HepG2 (cell line): ENCODE measurements around the gene BSG. TPM values are rescaled to one million over a fixed set of nuclear protein-coding genes. Genes with fewer than 3 reads are reported as not detected.

Experiments
- CBFB ChIP-seq: sonication (generic); formaldehyde crosslinking; IDR thresholded peaks from 2 replicates; pipeline ENCODE4 v1.4.0; 2020; ENCODE audit warnings: missing genetic modification reagents
- CENPX ChIP-seq: sonication (generic); formaldehyde crosslinking; IDR thresholded peaks from 2 replicates; pipeline ENCODE4 v1.9.0; 2021; ENCODE audit warnings: mild to moderate bottlenecking, missing genetic modification reagents, moderate library complexity
- FOXK2 ChIP-seq: fragments of 450-650 bp; IDR thresholded peaks from 2 replicates; pipeline ENCODE4 v1.6.1; 2016
- GTF2F1 ChIP-seq: fragments of 150-350 bp; IDR thresholded peaks from 2 replicates; pipeline ENCODE4 v1.6.1; 2014; ENCODE audit warnings: low read length
- HDAC2 ChIP-seq: sonication (generic); formaldehyde crosslinking; IDR thresholded peaks from 2 replicates; pipeline ENCODE4 v1.4.0; 2020; ENCODE audit warnings: missing genetic modification reagents
- KDM3A ChIP-seq: IDR thresholded peaks from 2 replicates; pipeline ENCODE4 v1.6.1; 2018; ENCODE audit warnings: low read depth, missing compliant biosample characterization
- MTA3 ChIP-seq: sonication (generic); formaldehyde crosslinking; IDR thresholded peaks from 2 replicates; pipeline ENCODE4 v1.4.0; 2020; ENCODE audit warnings: missing genetic modification reagents
- NR3C1 ChIP-seq: sonication (generic); formaldehyde crosslinking; IDR thresholded peaks from 2 replicates; pipeline ENCODE4 v1.4.0; 2020; ENCODE audit warnings: missing genetic modification reagents
- PAWR ChIP-seq: sonication (generic); formaldehyde crosslinking; IDR thresholded peaks from 2 replicates; pipeline ENCODE4 v1.4.0; 2020; ENCODE audit warnings: missing genetic modification reagents, mild to moderate bottlenecking, borderline replicate concordance
- PRPF4 ChIP-seq: fragments of 200-400 bp; formaldehyde crosslinking; IDR thresholded peaks from 2 replicates; pipeline ENCODE4 v1.6.1; 2016; ENCODE audit warnings: low read length, low read depth; ENCODE audit not compliant: poor library complexity, severe bottlenecking
- RNF2 ChIP-seq: fragments of 450-650 bp; conservative IDR thresholded peaks from 2 replicates; pipeline ENCODE4 v1.6.1; 2016; ENCODE audit warnings: low read depth
- SAP130 ChIP-seq: IDR thresholded peaks from 2 replicates; pipeline ENCODE4 v1.6.1; 2016; ENCODE audit warnings: low read depth
- SIX4 ChIP-seq: sonication (generic); formaldehyde crosslinking; IDR thresholded peaks from 2 replicates; pipeline ENCODE4 v1.4.0; 2020; ENCODE audit warnings: missing genetic modification reagents
- U2AF2 ChIP-seq: fragments of 200-400 bp; formaldehyde crosslinking; IDR thresholded peaks from 2 replicates; pipeline ENCODE4 v1.6.1; 2017; ENCODE audit warnings: low read depth, mild to moderate bottlenecking, low read length
- ZFP37 ChIP-seq: sonication (generic); formaldehyde crosslinking; IDR thresholded peaks from 2 replicates; pipeline ENCODE4 v1.4.0; 2020; ENCODE audit warnings: missing genetic modification reagents, borderline replicate concordance
- ZKSCAN1 ChIP-seq: fragments of 150-350 bp; IDR thresholded peaks from 2 replicates; pipeline ENCODE4 v1.6.1; 2014; ENCODE audit warnings: low read length
- ZNF530 ChIP-seq: sonication (generic); formaldehyde crosslinking; IDR thresholded peaks from 2 replicates; pipeline ENCODE4 v1.5.0; 2020; ENCODE audit warnings: low read depth, mild to moderate bottlenecking, missing genetic modification reagents
- ZNF549 ChIP-seq: sonication (generic); formaldehyde crosslinking; IDR thresholded peaks from 2 replicates; pipeline ENCODE4 v1.5.0; 2020; ENCODE audit warnings: missing genetic modification reagents
- ZNF720 ChIP-seq: sonication (generic); formaldehyde crosslinking; IDR thresholded peaks from 2 replicates; pipeline ENCODE4 v1.4.0; 2020; ENCODE audit warnings: missing genetic modification reagents
- ZNF878 ChIP-seq: sonication (generic); formaldehyde crosslinking; IDR thresholded peaks from 2 replicates; pipeline ENCODE4 v1.8.1; 2023; ENCODE audit warnings: mild to moderate bottlenecking, missing genetic modification reagents, moderate library complexity
- ZNF879 ChIP-seq: sonication (generic); formaldehyde crosslinking; IDR thresholded peaks from 2 replicates; pipeline ENCODE4 v1.8.1; 2023; ENCODE audit warnings: missing genetic modification reagents
- ZZZ3 ChIP-seq: sonication (generic); formaldehyde crosslinking; IDR thresholded peaks from 2 replicates; pipeline ENCODE4 v1.4.0; 2020; ENCODE audit warnings: missing genetic modification reagents, mild to moderate bottlenecking, borderline replicate concordance
- polyA plus RNA-seq, 8 experiments: library from polyadenylated mRNA; depleted of rRNA in 3 of 8; stranded (reverse) in 7 of 8; unstranded in 1 of 8; fragments of >200 nt; fragmentation: Illumina TruSeq in 4 of 8; extraction: Trizol in 4 of 8; gene quantifications; 2 replicates each; pipeline versions ENCODE4 v1.2.1 to v1.2.3, GENCODE V29; 2011 to 2016; ENCODE audit warnings: low read depth in 4 of 8, missing spikeins in 1 of 8, mixed read lengths in 1 of 8; ENCODE audit not compliant: insufficient read depth in 1 of 8
- total RNA-seq, 5 experiments: library from RNA; depleted of rRNA; stranded (reverse); fragments of >200 nt; fragmentation: Illumina TruSeq; extraction: Trizol; gene quantifications; 2 replicates each; pipeline ENCODE4 v1.2.3, GENCODE V29; 2016; ENCODE audit warnings: low read depth in 1 of 5
- TF ChIP-seq, protein P1 (sequence below): sonication (generic); formaldehyde crosslinking; IDR thresholded peaks from 2 replicates; pipeline ENCODE4 v1.5.0; 2020; ENCODE audit warnings: missing genetic modification reagents, mild to moderate bottlenecking, borderline replicate concordance
- TF ChIP-seq, protein P2 (sequence below): sonication (generic); formaldehyde crosslinking; IDR thresholded peaks from 2 replicates; pipeline ENCODE4 v1.4.0; 2020; ENCODE audit warnings: missing genetic modification reagents
- TF ChIP-seq, protein P3 (sequence below): sonication (generic); formaldehyde crosslinking; conservative IDR thresholded peaks from 2 replicates; pipeline ENCODE4 v1.4.0; 2020; ENCODE audit warnings: mild to moderate bottlenecking, missing genetic modification reagents, moderate library complexity
- TF ChIP-seq, protein P4 (sequence below): sonication (generic); formaldehyde crosslinking; IDR thresholded peaks from 2 replicates; pipeline ENCODE4 v1.9.0; 2021; ENCODE audit warnings: missing genetic modification reagents, mild to moderate bottlenecking, borderline replicate concordance

BSG gene
- total and polyA plus RNA-seq, 2 of the 13 experiments (the other 11 are each of a cell fraction or from before 2014, with no cell fraction given): 309 to 754 TPM

DNA sequence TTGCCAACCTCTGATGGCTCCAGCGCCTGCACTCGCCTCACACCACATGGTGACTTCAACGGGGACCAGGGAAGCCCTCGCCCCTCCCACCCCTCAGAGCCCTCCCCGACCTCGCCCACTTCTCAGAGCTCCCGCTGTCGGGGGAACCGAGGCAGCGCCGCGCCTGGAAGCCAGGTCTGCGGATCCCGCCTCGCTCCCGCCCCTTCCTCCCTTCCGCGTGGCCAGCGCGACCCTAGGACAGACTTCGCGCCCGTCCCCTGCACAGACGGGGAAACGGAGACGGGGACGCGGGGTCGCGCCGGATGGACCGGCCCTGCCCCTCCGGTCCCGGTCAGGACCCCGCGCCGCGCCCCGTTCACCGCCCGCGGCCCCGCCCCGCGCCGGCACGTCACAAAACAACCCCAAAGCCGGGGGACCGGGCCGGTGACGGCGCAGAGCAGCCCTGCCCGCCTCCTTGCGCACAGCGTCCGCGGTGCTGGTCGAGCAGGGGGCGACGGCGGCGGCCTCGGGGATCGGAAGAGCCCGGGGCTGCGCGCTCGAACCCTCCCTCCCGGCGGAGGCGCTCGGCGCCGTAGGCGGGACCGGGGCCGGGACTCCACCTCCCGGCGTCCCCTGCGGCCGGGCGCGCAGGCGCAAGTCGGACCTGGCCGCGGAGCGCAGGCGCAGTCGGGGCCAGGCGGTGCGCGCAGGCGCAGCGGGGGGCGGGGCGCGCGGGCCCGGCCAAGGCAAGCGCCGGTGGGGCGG lies 41.2 kb upstream of the BSG start (continued):
- TF ChIP-seq, protein P1, sequence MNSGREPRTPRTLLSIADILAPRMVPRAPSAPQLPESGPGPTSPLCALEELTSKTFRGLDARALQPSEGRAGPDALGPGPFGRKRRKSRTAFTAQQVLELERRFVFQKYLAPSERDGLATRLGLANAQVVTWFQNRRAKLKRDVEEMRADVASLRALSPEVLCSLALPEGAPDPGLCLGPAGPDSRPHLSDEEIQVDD: peak; percentile 78; the same call in 1 of the 2 replicates
- TF ChIP-seq, protein P2, sequence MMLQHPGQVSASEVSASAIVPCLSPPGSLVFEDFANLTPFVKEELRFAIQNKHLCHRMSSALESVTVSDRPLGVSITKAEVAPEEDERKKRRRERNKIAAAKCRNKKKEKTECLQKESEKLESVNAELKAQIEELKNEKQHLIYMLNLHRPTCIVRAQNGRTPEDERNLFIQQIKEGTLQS: no peak
- TF ChIP-seq CENPX (CRISPR knock-in tag): no peak
- TF ChIP-seq NR3C1 (CRISPR knock-in tag): no peak
- TF ChIP-seq ZNF549 (CRISPR knock-in tag): no peak
- TF ChIP-seq CBFB (CRISPR knock-in tag): no peak
- no peak for TF ChIP-seq PAWR (CRISPR knock-in tag)
- TF ChIP-seq ZNF720 (CRISPR knock-in tag): no peak
- TF ChIP-seq SIX4 (CRISPR knock-in tag): 0 out of 2 replicates have a peak, but pooled peaks have one; percentile 13
- TF ChIP-seq ZZZ3: peak; percentile 12; the same call in 1 of the 2 replicates
- TF ChIP-seq MTA3 (CRISPR knock-in tag): no peak
- no peak for TF ChIP-seq ZKSCAN1
- no peak for TF ChIP-seq GTF2F1
- no peak for TF ChIP-seq PRPF4
- no peak for TF ChIP-seq KDM3A (CRISPR knock-in tag)
- TF ChIP-seq HDAC2 (CRISPR knock-in tag): no peak
- TF ChIP-seq ZNF530 (CRISPR knock-in tag): no peak
- TF ChIP-seq, protein P3, sequence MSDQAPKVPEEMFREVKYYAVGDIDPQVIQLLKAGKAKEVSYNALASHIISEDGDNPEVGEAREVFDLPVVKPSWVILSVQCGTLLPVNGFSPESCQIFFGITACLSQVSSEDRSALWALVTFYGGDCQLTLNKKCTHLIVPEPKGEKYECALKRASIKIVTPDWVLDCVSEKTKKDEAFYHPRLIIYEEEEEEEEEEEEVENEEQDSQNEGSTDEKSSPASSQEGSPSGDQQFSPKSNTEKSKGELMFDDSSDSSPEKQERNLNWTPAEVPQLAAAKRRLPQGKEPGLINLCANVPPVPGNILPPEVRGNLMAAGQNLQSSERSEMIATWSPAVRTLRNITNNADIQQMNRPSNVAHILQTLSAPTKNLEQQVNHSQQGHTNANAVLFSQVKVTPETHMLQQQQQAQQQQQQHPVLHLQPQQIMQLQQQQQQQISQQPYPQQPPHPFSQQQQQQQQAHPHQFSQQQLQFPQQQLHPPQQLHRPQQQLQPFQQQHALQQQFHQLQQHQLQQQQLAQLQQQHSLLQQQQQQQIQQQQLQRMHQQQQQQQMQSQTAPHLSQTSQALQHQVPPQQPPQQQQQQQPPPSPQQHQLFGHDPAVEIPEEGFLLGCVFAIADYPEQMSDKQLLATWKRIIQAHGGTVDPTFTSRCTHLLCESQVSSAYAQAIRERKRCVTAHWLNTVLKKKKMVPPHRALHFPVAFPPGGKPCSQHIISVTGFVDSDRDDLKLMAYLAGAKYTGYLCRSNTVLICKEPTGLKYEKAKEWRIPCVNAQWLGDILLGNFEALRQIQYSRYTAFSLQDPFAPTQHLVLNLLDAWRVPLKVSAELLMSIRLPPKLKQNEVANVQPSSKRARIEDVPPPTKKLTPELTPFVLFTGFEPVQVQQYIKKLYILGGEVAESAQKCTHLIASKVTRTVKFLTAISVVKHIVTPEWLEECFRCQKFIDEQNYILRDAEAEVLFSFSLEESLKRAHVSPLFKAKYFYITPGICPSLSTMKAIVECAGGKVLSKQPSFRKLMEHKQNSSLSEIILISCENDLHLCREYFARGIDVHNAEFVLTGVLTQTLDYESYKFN (CRISPR knock-in tag): peak; percentile 53; the same call in 1 of the 2 replicates
- no peak for TF ChIP-seq ZNF878
- TF ChIP-seq U2AF2: no peak
- TF ChIP-seq, protein P4, sequence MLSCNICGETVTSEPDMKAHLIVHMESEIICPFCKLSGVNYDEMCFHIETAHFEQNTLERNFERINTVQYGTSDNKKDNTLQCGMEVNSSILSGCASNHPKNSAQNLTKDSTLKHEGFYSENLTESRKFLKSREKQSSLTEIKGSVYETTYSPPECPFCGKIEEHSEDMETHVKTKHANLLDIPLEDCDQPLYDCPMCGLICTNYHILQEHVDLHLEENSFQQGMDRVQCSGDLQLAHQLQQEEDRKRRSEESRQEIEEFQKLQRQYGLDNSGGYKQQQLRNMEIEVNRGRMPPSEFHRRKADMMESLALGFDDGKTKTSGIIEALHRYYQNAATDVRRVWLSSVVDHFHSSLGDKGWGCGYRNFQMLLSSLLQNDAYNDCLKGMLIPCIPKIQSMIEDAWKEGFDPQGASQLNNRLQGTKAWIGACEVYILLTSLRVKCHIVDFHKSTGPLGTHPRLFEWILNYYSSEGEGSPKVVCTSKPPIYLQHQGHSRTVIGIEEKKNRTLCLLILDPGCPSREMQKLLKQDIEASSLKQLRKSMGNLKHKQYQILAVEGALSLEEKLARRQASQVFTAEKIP: no peak
- TF ChIP-seq ZNF879 (CRISPR knock-in tag): no peak
- TF ChIP-seq RNF2: no peak; the same call in 1 of the 2 replicates
- peak; percentile 77 for TF ChIP-seq SAP130 (CRISPR knock-in tag)
- TF ChIP-seq ZFP37 (CRISPR knock-in tag): no peak
- TF ChIP-seq FOXK2: no peak
